ENCODE data around the gene KMT2E.
"Not testable (repeated sequence)": the region's sequence is repeated elsewhere in the genome, so short reads cannot be mapped to it uniquely, and the experiment has no call there.

The KMT2E gene

DNA sequence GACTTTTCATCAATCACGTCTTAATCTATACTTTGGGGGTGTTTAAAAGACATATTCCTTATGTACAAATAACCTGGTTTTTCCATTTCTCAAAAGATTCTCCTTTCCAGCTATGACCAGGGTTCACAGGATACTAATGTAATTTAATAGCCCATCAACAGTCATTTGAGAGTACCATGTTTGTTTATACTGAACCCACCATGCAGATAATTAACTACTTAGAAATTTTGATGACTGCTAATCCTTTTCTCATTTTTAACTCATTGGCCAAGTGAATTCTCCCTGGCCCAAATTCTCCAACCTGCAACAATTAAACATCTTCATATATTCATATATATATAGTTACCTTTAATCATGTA, 28.8 kb upstream of the KMT2E start:
- TF ChIP-seq, protein P1, sequence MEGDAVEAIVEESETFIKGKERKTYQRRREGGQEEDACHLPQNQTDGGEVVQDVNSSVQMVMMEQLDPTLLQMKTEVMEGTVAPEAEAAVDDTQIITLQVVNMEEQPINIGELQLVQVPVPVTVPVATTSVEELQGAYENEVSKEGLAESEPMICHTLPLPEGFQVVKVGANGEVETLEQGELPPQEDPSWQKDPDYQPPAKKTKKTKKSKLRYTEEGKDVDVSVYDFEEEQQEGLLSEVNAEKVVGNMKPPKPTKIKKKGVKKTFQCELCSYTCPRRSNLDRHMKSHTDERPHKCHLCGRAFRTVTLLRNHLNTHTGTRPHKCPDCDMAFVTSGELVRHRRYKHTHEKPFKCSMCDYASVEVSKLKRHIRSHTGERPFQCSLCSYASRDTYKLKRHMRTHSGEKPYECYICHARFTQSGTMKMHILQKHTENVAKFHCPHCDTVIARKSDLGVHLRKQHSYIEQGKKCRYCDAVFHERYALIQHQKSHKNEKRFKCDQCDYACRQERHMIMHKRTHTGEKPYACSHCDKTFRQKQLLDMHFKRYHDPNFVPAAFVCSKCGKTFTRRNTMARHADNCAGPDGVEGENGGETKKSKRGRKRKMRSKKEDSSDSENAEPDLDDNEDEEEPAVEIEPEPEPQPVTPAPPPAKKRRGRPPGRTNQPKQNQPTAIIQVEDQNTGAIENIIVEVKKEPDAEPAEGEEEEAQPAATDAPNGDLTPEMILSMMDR (IDR thresholded peaks at IDR 0.05; ENCODE audit: poor library complexity, severe bottlenecking) = no peak
- H3K4me1 ChIP-seq (ENCODE audit: insufficient read depth, poor library complexity, severe bottlenecking) = peaks cover 30% of the 10 kb centered on the region
- no peaks in the 10 kb centered on the region; the same call in none of the 2 replicates for H3K36me3 ChIP-seq (ENCODE audit: low read depth)
- no peaks in the 10 kb centered on the region for H3K27me3 ChIP-seq (ENCODE audit: insufficient read depth, poor library complexity, severe bottlenecking)
- DNase-seq (ENCODE audit: low spot score) (no peak), ATAC-seq (ENCODE audit: low read depth) (no peak)
- H3K27ac ChIP-seq (ENCODE audit: poor library complexity, severe bottlenecking) = peak overlapping the region; percentile 85
- H3K4me3 ChIP-seq (ENCODE audit: severe bottlenecking) = no peak overlapping the region
- H3K9me3 ChIP-seq (ENCODE audit: severe bottlenecking) = no peaks in the 10 kb centered on the region

DNA sequence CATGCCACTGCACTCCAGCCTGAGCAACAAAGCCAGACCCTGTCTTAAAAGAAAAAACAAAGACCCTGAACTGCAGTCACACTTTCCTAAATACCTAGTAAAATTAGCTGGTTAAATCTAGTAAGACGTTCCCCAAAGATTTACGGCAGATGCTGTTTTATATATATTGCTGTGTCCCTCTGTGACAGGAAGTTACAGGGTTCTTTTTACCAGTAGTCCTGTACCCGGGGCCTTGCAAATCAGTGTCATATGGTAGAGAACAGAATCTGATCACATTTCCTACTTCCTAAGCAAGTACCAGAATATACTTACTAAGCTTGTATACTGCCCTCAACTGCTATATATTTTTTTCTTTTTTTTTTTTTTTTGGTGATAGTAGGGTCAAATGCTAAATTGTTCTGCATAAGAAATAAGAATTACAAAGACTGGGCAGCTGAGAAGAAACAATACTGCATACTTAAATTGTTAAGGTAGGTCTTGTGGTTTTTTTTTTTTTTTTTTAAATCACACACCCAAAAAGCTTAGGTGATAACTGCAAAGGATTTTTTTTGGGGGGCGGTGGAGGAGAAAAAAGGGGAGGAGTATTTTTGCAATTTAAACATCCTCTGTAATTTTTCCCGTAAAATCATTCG, 27.3 kb upstream of the KMT2E start:
- Histone ChIP-seq H3K27ac (ENCODE audit: poor library complexity, severe bottlenecking) (peak overlapping the region; percentile 85), H3K36me3 (ENCODE audit: low read depth) (peaks cover 1% of the 10 kb centered on the region), H3K4me3 (ENCODE audit: severe bottlenecking) (no peak overlapping the region), H3K9me3 (ENCODE audit: severe bottlenecking) (no peaks in the 10 kb centered on the region), H3K4me1 (ENCODE audit: insufficient read depth, poor library complexity, severe bottlenecking) (peaks cover 25% of the 10 kb centered on the region), H3K27me3 (ENCODE audit: insufficient read depth, poor library complexity, severe bottlenecking) (no peaks in the 10 kb centered on the region)
- ATAC-seq (ENCODE audit: low read depth) = no peak
- DNase-seq (ENCODE audit: low spot score) = no peak
- TF ChIP-seq, protein P1 (IDR thresholded peaks at IDR 0.05; ENCODE audit: poor library complexity, severe bottlenecking) = no peak

DNA sequence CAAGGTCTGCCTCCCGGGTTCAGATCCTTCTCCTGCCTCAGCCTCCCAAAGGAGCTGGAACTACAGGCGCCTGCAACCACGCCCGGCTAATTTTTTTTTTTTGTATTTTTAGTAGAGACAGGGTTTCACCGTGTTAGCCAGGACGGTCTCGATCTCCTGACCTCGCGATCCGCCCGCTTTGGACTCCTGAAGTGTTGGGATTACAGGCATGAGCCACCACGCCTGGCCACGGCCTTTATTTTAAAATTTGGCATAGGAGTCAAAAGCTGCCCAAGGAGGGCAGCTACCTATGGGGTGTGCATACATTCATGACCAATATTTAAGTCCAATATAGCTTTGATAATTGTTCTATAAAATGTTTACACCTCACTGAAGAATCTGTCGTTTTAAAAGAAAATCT, 26.6 kb upstream of the KMT2E start:
- not testable (repeated sequence) for ATAC-seq (ENCODE audit: low read depth); H3K36me3 ChIP-seq (ENCODE audit: low read depth); H3K4me3 ChIP-seq (ENCODE audit: severe bottlenecking); DNase-seq (ENCODE audit: low spot score); H3K9me3 ChIP-seq (ENCODE audit: severe bottlenecking); H3K27me3 ChIP-seq (ENCODE audit: insufficient read depth, poor library complexity, severe bottlenecking); H3K27ac ChIP-seq (ENCODE audit: poor library complexity, severe bottlenecking)
- peaks cover 22% of the 10 kb centered on the region for H3K4me1 ChIP-seq (ENCODE audit: insufficient read depth, poor library complexity, severe bottlenecking)

DNA sequence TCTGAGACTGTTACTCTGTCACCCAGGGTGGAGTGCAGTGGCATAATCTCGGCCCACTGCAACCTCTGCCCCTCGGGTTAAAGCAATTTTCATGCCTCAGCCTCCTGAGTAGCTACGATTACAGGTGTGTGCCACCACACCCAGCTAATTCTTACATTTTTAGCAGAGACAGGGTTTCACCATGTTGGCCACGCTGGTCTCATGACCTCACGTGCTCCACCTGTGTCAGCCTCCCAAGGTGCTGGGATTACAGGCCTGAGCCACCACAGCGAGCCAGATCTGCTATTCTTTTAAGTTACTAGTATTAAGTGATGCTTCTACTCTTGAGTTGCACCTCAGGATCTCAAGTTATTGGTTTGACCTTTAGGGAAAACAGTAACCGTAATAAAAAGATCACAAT, 23.0 kb upstream of the KMT2E start:
- H3K4me1 ChIP-seq (ENCODE audit: insufficient read depth, poor library complexity, severe bottlenecking) = peaks cover under 1% of the 10 kb centered on the region
- no peaks in the 10 kb centered on the region for H3K27me3 ChIP-seq (ENCODE audit: insufficient read depth, poor library complexity, severe bottlenecking)
- TF ChIP-seq, protein P1 (IDR thresholded peaks at IDR 0.05; ENCODE audit: poor library complexity, severe bottlenecking) = no peak
- no peaks in the 10 kb centered on the region for H3K9me3 ChIP-seq (ENCODE audit: severe bottlenecking)
- H3K36me3 ChIP-seq (ENCODE audit: low read depth) = peaks cover 40% of the 10 kb centered on the region
- DNase-seq (ENCODE audit: low spot score) (no peak), ATAC-seq (ENCODE audit: low read depth) (no peak)
- no peak overlapping the region for H3K27ac ChIP-seq (ENCODE audit: poor library complexity, severe bottlenecking)
- no peak overlapping the region for H3K4me3 ChIP-seq (ENCODE audit: severe bottlenecking)

DNA sequence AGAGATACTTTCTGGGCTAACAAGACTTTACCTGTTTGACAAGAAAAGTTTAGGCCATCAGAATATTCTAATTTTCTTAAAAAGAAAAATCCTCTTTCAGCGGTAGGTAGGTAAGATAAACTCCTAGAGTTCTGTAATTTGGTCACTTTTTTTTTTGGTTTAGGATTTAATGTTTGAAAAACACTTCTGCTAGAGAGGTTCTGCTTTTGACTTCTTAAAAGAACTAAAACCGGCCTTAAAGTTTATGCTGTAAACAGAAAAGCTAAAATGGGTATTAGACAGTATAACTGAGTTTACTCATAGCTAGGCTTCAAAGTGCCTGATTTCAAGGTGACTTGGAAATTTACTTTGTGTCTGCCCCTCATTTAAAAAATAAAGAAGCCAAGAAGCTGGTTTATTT, 21.7 kb upstream of the KMT2E start:
- Histone ChIP-seq H3K27me3 (ENCODE audit: insufficient read depth, poor library complexity, severe bottlenecking) (no peaks in the 10 kb centered on the region), H3K27ac (ENCODE audit: poor library complexity, severe bottlenecking) (no peak overlapping the region), H3K9me3 (ENCODE audit: severe bottlenecking) (no peaks in the 10 kb centered on the region), H3K36me3 (ENCODE audit: low read depth) (peaks cover 49% of the 10 kb centered on the region), H3K4me3 (ENCODE audit: severe bottlenecking) (no peak overlapping the region), H3K4me1 (ENCODE audit: insufficient read depth, poor library complexity, severe bottlenecking) (no peaks in the 10 kb centered on the region)
- TF ChIP-seq, protein P1 (IDR thresholded peaks at IDR 0.05; ENCODE audit: poor library complexity, severe bottlenecking) = no peak
- DNase-seq (ENCODE audit: low spot score) = no peak
- ATAC-seq (ENCODE audit: low read depth) = no peak
